HG02840 (cell line): ENCODE results near the gene KLK12.

Source experiments
- ATAC-seq: cut with Tn5 transposase; IDR thresholded peaks from one replicate; pipeline ENCODE4 v1.9.1; 2021; ENCODE audit warnings: mild to moderate bottlenecking, moderate library complexity, moderate number of reproducible peaks; ENCODE audit not compliant: unreplicated experiment, low FRiP score

KLK12 gene

GRCh38 chr19:51018745-51019543, 15.9 kb downstream of the KLK12 start:
- no peak for ATAC-seq

DNA sequence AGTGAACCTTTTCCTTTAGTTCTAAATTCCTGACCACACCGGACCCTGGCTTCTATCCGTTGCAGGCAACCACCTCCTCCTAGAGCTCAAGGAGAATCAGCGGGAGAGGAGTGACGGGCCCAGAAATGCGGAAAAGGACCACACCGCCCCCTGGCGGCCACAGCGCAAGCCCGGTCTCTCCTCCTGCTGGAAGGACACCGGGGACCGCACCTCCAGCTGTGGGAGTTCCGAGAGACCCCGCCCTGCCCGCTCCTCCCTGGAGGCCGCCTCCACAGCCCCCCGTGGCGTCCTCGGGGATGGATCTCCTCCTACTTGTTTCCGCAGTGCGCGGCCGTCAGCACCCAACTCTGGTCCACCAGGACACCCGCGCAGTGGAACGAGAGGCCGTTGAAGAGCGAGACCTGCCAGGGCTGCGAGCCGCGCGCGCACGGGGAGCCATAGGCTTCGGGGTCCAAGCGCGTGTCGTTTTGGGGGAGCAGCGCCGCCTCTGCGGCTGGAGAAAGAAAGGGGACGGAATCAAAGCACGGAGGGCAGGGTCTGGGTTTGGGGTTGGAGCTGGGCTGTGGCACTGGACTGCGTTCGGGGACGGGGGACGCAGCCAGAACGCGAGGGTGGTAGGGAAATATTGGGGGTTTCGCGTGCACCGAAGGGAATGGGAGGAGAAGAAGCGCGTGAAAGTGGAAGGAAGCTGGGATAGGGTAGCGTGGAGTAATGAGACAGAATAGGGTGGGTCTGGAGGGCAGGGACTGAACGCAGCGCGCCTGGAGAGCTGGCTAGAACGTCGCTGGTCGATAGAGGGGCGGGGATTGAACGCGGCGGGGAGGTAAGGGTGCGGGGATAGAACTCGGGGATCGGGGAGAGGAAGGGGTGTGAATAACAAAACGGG, 17.8 kb downstream of the KLK12 start:
- no peak for ATAC-seq

DNA sequence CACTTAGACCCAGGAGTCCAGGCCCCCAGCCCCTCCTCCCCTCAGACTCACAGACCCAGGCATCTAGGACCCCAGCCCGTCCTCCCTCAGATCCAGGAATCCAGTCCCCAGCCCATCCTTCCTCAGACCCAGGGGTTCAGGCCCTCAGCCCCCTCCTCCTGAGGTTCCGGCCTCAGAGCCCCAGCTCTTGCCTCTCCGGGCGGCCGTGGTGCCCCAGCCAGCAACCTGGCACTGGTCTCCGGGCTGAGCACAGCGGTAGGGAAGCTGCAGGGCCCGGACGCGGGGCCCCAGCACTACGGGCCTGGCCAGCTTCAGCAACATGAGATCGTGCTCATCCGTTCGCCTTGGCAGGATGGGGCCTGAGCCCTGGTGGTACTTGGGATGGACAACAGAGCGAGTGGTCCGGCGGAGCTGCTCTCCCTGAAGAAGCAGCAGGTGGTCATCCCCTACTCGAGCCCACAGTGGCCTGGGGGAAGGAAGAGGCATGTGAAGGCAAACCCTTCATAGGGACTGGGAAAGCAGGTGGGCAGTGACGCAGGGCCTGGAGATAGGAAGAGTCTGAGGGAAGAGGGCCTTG, 19.0 kb downstream of the KLK12 start:
- ATAC-seq: no peak

GRCh38 chr19:51014242-51014641, 20.6 kb downstream of the KLK12 start:
- no peak for ATAC-seq

DNA sequence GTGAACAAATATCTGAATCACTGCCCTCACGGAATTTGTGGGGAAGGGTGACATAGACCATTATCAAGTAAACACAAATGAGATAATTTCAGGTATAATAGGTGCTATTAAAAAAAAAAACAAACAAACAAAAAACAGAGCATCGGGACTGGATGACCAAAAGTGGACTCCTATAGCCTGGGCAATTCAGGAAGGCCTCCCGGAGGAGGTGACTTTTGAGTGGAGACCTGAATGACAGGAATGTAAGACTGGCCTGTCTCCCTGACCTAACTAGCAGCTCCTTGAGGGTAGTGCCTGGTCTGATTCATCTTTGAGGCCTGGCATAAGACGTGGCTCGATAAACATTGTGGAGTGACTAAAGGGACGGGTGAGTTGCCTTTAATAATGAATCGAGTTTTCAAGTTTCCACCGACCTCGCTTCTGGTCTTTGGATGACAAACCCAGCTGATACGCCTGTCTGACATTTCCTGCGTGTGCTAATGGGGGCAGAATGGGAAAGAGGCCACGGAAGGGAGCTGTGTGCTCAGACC, 22.1 kb downstream of the KLK12 start:
- ATAC-seq: no peak

DNA sequence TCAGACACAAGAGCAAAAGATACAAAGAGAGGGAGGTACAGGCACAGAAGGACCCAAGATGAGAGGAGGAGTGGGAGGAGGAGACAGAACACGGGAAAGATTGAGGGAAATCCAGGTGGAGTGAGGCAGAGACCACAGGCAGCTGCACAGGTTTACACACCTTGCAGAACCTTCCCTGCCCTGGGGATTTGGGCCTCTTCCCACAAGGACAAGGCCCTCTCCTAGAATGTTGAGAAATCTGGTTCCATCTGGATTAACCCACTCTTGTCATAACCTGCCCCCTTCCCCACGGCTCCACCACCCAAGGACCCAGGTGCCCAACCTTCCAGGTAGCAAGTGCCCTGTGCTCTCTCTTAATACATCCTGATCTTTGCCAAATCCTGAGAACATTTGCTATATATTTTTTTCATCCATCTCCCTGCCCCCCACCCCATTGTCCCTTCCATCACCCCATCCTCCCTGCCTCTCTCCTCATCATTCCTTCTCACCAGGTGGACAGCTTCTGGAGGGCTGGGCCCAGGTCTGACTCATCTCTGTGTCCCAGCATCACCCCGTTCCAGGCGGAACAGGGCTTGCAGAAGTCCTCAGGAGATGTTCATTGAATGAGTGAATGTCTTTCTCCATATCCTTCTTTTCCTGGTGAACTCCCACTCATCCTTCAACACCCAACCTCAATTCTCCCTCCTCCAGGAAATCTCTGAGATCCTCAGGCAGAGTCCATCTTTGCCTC, 24.6 kb downstream of the KLK12 start:
- no peak for ATAC-seq

- ATAC-seq: no peak
Observed at GRCh38 chr19:51009061-51009891, 25.5 kb downstream of the KLK12 start.

GRCh38 chr19:51007488-51007887, 27.3 kb downstream of the KLK12 start:
- no peak for ATAC-seq

DNA sequence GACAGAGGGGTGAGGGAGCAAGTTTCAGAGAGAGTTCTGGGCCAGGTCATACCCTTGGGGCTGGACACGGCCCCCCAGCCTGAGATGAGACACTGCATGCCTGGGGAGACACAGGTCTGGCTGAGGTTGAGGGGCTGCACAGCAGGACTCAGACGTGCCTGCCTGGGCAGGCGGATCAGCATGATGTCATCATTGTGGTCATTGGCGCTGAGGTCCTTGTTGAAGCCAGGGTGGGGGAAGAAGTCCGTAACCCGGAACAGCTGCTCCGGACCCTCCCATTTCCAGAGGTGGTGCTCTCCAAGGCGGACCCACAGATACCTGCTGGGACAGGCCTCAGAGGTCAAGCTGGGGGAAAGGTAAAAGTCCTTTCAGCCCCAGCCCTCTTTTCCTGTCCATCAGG, 28.4 kb downstream of the KLK12 start:
- ATAC-seq: no peak

GRCh38 chr19:51005248-51005647, 29.6 kb downstream of the KLK12 start:
- ATAC-seq: no peak

GRCh38 chr19:51003316-51003715, 31.5 kb downstream of the KLK12 start:
- ATAC-seq: no peak

- ATAC-seq: no peak
Observed at GRCh38 chr19:51002542-51003311, 32.1 kb downstream of the KLK12 start.

DNA sequence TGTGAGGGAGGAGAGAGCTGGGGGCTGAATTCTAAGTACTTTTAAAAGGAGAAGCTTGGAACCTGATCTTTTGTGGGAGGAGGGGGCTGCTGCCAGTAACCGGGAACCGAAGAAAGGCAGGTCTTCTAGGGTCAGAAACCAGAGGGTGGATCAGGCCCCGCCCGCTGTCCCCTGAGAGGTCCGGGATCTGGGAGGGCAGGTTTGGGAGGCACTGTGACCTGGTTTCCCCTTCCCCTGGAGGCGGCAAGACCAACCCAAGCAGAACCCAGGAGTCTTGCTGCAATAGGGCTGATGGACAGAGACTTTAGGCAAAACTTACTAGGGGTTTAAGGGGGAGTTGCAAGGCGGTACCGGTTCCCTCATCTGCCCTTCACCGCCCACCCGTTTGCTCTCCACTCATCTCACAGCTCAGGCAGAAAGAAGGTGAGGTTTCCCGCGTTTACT, 32.7 kb downstream of the KLK12 start:
- ATAC-seq: no peak

GRCh38 chr19:51001515-51001914, 33.3 kb downstream of the KLK12 start, which contains the start of gene KLK8:
Gene KLK8, minus strand, starts transcription at chr19:51001604. Its CDS starts 437 bp downstream, at chr19:51001167.
- ATAC-seq: no peak

GRCh38 chr19:51000981-51001380, 33.8 kb downstream of the KLK12 start:
- no peak for ATAC-seq

DNA sequence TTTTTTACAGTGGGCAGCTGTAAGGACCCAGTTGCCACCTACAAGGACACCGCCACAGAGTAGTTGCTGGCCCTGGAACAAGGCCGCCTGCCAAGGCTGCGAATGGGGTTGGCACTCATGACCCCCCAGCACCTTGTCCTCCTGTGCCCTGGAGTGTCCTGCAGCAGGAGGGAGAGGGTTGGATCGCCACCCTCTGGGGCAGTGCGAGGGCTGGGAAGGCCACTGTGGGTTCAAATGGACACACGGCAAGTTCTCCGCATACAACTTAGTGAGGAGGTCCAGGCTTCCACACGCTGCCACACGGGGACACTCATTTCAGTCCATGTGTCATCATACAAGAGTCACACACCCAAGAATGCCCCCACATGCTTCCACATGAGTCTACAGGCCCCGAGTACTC, 34.4 kb downstream of the KLK12 start:
- ATAC-seq: no peak

- ATAC-seq: no peak
Observed at GRCh38 chr19:50998686-50999085, 36.1 kb downstream of the KLK12 start.

DNA sequence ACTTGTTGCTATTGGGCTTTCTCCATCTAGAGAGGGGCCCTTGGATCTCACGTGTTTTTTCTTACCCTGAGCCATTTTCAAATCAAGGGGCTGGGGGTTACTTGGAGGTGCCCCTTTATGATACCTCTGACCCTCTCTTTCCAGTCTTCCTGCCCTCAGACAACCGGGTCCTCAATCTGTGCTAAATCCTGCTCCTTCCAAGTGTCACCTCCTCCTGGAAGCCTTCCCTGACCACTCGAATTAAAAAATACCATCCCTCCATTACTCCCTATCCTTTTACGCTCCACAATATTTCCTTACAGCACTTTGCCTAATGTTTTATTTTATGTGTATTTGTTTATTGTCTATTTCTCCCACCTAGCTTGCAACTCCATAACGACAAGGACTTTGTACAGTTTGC, 36.7 kb downstream of the KLK12 start:
- no peak for ATAC-seq

DNA sequence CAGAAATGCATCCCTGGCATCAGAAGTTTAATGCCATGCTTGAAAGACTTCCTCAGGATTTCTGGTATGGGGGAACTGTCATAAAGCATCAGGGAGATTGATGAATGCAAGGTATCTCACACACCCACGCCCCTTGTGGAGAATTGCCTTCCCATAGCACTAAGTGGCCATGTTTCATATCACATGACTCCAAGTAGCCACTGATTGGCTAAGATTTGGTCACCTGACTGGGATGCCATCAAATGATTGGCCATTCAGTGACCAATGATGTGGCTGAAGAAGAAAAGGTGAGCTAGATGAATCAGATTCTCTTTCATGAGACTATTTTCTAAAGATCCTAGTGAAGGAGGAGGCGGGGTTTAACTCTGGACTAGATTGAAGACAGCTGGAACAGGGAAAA, 40.7 kb downstream of the KLK12 start:
- ATAC-seq: no peak
